Epidermal melanocyte (primary cell): ENCODE data around the gene BOK.

ENCODE experiments used
- DNase-seq: peaks from one replicate; pipeline ENCODE4 v3.0.0; 2011; ENCODE audit warnings: low spot score; ENCODE audit not compliant: insufficient read length

The BOK gene

GRCh38 chr2:241538838-241539615 lies 19.5 kb upstream of the BOK start:
- DNase-seq, result no peak

GRCh38 chr2:241539616-241540374 lies 18.8 kb upstream of the BOK start:
- DNase-seq, result no peak

GRCh38 chr2:241540401-241540770 lies 18.2 kb upstream of the BOK start:
- DNase-seq, result no peak

- DNase-seq, result no peak
Observed at GRCh38 chr2:241540771-241541561, 17.6 kb upstream of the BOK start.

GRCh38 chr2:241541564-241542277 lies 16.8 kb upstream of the BOK start:
- DNase-seq, result no peak

- DNase-seq, result no peak
Observed at GRCh38 chr2:241542278-241542605, 16.3 kb upstream of the BOK start.

GRCh38 chr2:241545106-241545505 lies 13.4 kb upstream of the BOK start:
- no peak for DNase-seq

- DNase-seq, result no peak
Observed at GRCh38 chr2:241545523-241546473, 12.7 kb upstream of the BOK start.

GRCh38 chr2:241546771-241547498 lies 11.6 kb upstream of the BOK start:
- peak; percentile 62 for DNase-seq

- DNase-seq, result no peak
Observed at GRCh38 chr2:241547781-241548450, 10.6 kb upstream of the BOK start.

- DNase-seq, result no peak
Observed at GRCh38 chr2:241548451-241548835, 10.1 kb upstream of the BOK start.

GRCh38 chr2:241550616-241551580 lies 7.6 kb upstream of the BOK start:
- no peak for DNase-seq

- no peak for DNase-seq
Observed at GRCh38 chr2:241551599-241551997, 6.9 kb upstream of the BOK start.

- DNase-seq, result no peak
Observed at GRCh38 chr2:241551998-241552737, 6.4 kb upstream of the BOK start.

- no peak for DNase-seq
Observed at GRCh38 chr2:241553512-241553830, 5.1 kb upstream of the BOK start.

GRCh38 chr2:241553981-241554380 lies 4.6 kb upstream of the BOK start:
- DNase-seq, result no peak

GRCh38 chr2:241554610-241555322 lies 3.8 kb upstream of the BOK start:
- no peak for DNase-seq
